HepG2 (cell line): ENCODE measurements around the gene GPR137. TPM values are rescaled to one million over a fixed set of nuclear protein-coding genes. Genes with fewer than 3 reads are reported as not detected.

ENCODE experiments used
- E2F5 ChIP-seq: sonication (generic); formaldehyde crosslinking; conservative IDR thresholded peaks from 2 replicates; pipeline ENCODE4 v1.4.0; 2020; ENCODE audit warnings: missing genetic modification reagents
- ELK4 ChIP-seq: sonication (generic); formaldehyde crosslinking; IDR thresholded peaks from 2 replicates; pipeline ENCODE4 v1.9.0; 2021; ENCODE audit warnings: missing genetic modification reagents, borderline replicate concordance
- ETV5 ChIP-seq: IDR thresholded peaks from 2 replicates; pipeline ENCODE4 v1.6.1; 2018; ENCODE audit warnings: missing biosample characterization, missing genetic modification reagents, inconsistent platforms, borderline replicate concordance
- NONO ChIP-seq, 2 experiments: fragments of 450-650 bp in 1 of 2; sonication (generic) in 1 of 2; formaldehyde crosslinking in 1 of 2; IDR thresholded peaks in 1 of 2; conservative IDR thresholded peaks in 1 of 2; 2 replicates each; pipeline versions ENCODE4 v1.6.1 to v1.8.0; 2017 to 2022; ENCODE audit warnings: mild to moderate bottlenecking in 1 of 2, missing genetic modification reagents in 1 of 2, moderate library complexity in 1 of 2
- TAF1 ChIP-seq: sonication (generic); formaldehyde crosslinking; IDR thresholded peaks from 2 replicates; pipeline ENCODE4 v1.4.0; 2020; ENCODE audit warnings: missing genetic modification reagents
- ZFP36L2 ChIP-seq: sonication (generic); formaldehyde crosslinking; IDR thresholded peaks from 2 replicates; pipeline ENCODE4 v1.4.0; 2020; ENCODE audit warnings: missing genetic modification reagents
- ZNF251 ChIP-seq: sonication (generic); formaldehyde crosslinking; IDR thresholded peaks from 2 replicates; pipeline ENCODE4 v1.9.0; 2021; ENCODE audit warnings: mild to moderate bottlenecking, missing genetic modification reagents
- ZNF264 ChIP-seq: sonication (generic); formaldehyde crosslinking; IDR thresholded peaks from 2 replicates; pipeline ENCODE4 v1.4.0; 2020; ENCODE audit warnings: missing genetic modification reagents
- ZNF274 ChIP-seq: sonication (generic); formaldehyde crosslinking; IDR thresholded peaks from 2 replicates; pipeline ENCODE4 v1.5.1; 2020; ENCODE audit warnings: mild to moderate bottlenecking, missing genetic modification reagents
- ZNF335 ChIP-seq: sonication (generic); formaldehyde crosslinking; IDR thresholded peaks from 2 replicates; pipeline ENCODE4 v1.4.0; 2020; ENCODE audit warnings: missing genetic modification reagents
- ZNF431 ChIP-seq: sonication (generic); formaldehyde crosslinking; IDR thresholded peaks from 2 replicates; pipeline ENCODE4 v1.9.0; 2022; ENCODE audit warnings: missing genetic modification reagents, low read depth, mild to moderate bottlenecking, borderline replicate concordance
- ZNF432 ChIP-seq: sonication (generic); formaldehyde crosslinking; IDR thresholded peaks from 2 replicates; pipeline ENCODE4 v1.5.0; 2020; ENCODE audit warnings: missing genetic modification reagents, mild to moderate bottlenecking, borderline replicate concordance
- ZNF629 ChIP-seq: sonication (generic); formaldehyde crosslinking; conservative IDR thresholded peaks from 2 replicates; pipeline ENCODE4 v1.5.0; 2020; ENCODE audit warnings: missing genetic modification reagents
- polyA plus RNA-seq, 8 experiments: library from polyadenylated mRNA; depleted of rRNA in 3 of 8; stranded (reverse) in 7 of 8; unstranded in 1 of 8; fragments of >200 nt; fragmentation: Illumina TruSeq in 4 of 8; extraction: Trizol in 4 of 8; gene quantifications; 2 replicates each; pipeline versions ENCODE4 v1.2.1 to v1.2.3, GENCODE V29; 2011 to 2016; ENCODE audit warnings: low read depth in 4 of 8, missing spikeins in 1 of 8, mixed read lengths in 1 of 8; ENCODE audit not compliant: insufficient read depth in 1 of 8
- total RNA-seq, 5 experiments: library from RNA; depleted of rRNA; stranded (reverse); fragments of >200 nt; fragmentation: Illumina TruSeq; extraction: Trizol; gene quantifications; 2 replicates each; pipeline ENCODE4 v1.2.3, GENCODE V29; 2016; ENCODE audit warnings: low read depth in 1 of 5
- TF ChIP-seq, protein P1 (sequence below): sonication (generic); formaldehyde crosslinking; IDR thresholded peaks from 2 replicates; pipeline ENCODE4 v1.5.0; 2020; ENCODE audit warnings: mild to moderate bottlenecking, missing genetic modification reagents
- TF ChIP-seq, protein P2 (sequence below): sonication (generic); formaldehyde crosslinking; IDR thresholded peaks from 2 replicates; pipeline ENCODE4 v1.5.1; 2020; ENCODE audit warnings: missing genetic modification reagents, mild to moderate bottlenecking, borderline replicate concordance
- TF ChIP-seq, protein P3 (sequence below): IDR thresholded peaks from 2 replicates; pipeline ENCODE4 v1.6.1; 2016; ENCODE audit warnings: low read depth, control low read depth
- TF ChIP-seq, protein P4 (sequence below): sonication (generic); formaldehyde crosslinking; IDR thresholded peaks from 2 replicates; pipeline ENCODE4 v1.4.0; 2020; ENCODE audit warnings: mild to moderate bottlenecking, missing genetic modification reagents

The GPR137 gene
- total and polyA plus RNA-seq, 2 of the 13 experiments (the other 11 are each of a cell fraction or from before 2014, with no cell fraction given) = 8.5 to 13.2 TPM

- TF ChIP-seq, protein P1, sequence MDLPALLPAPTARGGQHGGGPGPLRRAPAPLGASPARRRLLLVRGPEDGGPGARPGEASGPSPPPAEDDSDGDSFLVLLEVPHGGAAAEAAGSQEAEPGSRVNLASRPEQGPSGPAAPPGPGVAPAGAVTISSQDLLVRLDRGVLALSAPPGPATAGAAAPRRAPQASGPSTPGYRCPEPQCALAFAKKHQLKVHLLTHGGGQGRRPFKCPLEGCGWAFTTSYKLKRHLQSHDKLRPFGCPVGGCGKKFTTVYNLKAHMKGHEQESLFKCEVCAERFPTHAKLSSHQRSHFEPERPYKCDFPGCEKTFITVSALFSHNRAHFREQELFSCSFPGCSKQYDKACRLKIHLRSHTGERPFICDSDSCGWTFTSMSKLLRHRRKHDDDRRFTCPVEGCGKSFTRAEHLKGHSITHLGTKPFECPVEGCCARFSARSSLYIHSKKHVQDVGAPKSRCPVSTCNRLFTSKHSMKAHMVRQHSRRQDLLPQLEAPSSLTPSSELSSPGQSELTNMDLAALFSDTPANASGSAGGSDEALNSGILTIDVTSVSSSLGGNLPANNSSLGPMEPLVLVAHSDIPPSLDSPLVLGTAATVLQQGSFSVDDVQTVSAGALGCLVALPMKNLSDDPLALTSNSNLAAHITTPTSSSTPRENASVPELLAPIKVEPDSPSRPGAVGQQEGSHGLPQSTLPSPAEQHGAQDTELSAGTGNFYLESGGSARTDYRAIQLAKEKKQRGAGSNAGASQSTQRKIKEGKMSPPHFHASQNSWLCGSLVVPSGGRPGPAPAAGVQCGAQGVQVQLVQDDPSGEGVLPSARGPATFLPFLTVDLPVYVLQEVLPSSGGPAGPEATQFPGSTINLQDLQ (CRISPR knock-in tag) = no peak
- TF ChIP-seq, protein P2, sequence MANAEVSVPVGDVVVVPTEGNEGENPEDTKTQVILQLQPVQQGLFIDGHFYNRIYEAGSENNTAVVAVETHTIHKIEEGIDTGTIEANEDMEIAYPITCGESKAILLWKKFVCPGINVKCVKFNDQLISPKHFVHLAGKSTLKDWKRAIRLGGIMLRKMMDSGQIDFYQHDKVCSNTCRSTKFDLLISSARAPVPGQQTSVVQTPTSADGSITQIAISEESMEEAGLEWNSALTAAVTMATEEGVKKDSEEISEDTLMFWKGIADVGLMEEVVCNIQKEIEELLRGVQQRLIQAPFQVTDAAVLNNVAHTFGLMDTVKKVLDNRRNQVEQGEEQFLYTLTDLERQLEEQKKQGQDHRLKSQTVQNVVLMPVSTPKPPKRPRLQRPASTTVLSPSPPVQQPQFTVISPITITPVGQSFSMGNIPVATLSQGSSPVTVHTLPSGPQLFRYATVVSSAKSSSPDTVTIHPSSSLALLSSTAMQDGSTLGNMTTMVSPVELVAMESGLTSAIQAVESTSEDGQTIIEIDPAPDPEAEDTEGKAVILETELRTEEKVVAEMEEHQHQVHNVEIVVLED (CRISPR knock-in tag) = no peak
- TF ChIP-seq, protein P3, sequence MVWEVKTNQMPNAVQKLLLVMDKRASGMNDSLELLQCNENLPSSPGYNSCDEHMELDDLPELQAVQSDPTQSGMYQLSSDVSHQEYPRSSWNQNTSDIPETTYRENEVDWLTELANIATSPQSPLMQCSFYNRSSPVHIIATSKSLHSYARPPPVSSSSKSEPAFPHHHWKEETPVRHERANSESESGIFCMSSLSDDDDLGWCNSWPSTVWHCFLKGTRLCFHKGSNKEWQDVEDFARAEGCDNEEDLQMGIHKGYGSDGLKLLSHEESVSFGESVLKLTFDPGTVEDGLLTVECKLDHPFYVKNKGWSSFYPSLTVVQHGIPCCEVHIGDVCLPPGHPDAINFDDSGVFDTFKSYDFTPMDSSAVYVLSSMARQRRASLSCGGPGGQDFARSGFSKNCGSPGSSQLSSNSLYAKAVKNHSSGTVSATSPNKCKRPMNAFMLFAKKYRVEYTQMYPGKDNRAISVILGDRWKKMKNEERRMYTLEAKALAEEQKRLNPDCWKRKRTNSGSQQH (CRISPR knock-in tag) = no peak; the same call in 1 of the 2 replicates
- TF ChIP-seq NONO (IDR thresholded peaks at IDR 0.05) (no peak), NONO (CRISPR knock-in tag; conservative IDR thresholded peaks at IDR 0.05) (peak; percentile 41; the same call in 1 of the 2 replicates), ETV5 (CRISPR knock-in tag) (peak; percentile 35; the same call in 1 of the 2 replicates), ZNF432 (CRISPR knock-in tag) (no peak), ZNF431 (CRISPR knock-in tag) (no peak), ZNF629 (CRISPR knock-in tag) (peak; percentile 83), E2F5 (CRISPR knock-in tag) (0 out of 2 replicates have a peak, but pooled peaks have one; percentile 13), ZNF251 (CRISPR knock-in tag) (no peak), ZFP36L2 (CRISPR knock-in tag) (no peak), ZNF274 (no peak; the same call in 1 of the 2 replicates), ZNF264 (CRISPR knock-in tag) (no peak), TAF1 (peak; percentile 66), ZNF335 (CRISPR knock-in tag) (no peak), ELK4 (CRISPR knock-in tag) (no peak)
- TF ChIP-seq, protein P4, sequence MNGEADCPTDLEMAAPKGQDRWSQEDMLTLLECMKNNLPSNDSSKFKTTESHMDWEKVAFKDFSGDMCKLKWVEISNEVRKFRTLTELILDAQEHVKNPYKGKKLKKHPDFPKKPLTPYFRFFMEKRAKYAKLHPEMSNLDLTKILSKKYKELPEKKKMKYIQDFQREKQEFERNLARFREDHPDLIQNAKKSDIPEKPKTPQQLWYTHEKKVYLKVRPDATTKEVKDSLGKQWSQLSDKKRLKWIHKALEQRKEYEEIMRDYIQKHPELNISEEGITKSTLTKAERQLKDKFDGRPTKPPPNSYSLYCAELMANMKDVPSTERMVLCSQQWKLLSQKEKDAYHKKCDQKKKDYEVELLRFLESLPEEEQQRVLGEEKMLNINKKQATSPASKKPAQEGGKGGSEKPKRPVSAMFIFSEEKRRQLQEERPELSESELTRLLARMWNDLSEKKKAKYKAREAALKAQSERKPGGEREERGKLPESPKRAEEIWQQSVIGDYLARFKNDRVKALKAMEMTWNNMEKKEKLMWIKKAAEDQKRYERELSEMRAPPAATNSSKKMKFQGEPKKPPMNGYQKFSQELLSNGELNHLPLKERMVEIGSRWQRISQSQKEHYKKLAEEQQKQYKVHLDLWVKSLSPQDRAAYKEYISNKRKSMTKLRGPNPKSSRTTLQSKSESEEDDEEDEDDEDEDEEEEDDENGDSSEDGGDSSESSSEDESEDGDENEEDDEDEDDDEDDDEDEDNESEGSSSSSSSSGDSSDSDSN (CRISPR knock-in tag) = peak; percentile 63
Observed at GRCh38 chr11:64241491-64242374, 43.9 kb upstream of the GPR137 start (continued).
